ENCODE results near the gene ELMO1.

- no peak for TF ChIP-seq SUZ12 (IDR thresholded peaks at IDR 0.05)
- TF ChIP-seq ZNF384 (IDR thresholded peaks at IDR 0.05), result no peak
- TF ChIP-seq NFRKB (IDR thresholded peaks at IDR 0.05), result no peak
- TF ChIP-seq BHLHE40 (IDR thresholded peaks at IDR 0.05; ENCODE audit: borderline replicate concordance), result no peak
These were observed 477.8 kb downstream of the ELMO1 start for GRCh38 chr7:36970551-36971514.
